NCI-H146 (cell line): Measurements from ENCODE around the gene ZNF883.

ENCODE experiments used
- DNase-seq: peaks from one replicate; lab custom pipeline; 2025; lab: John Stamatoyannopoulos, UW

The ZNF883 gene

GRCh38 chr9:113011911-113012381 is at the start of gene ZNF883:
Gene ZNF883, minus strand, starts transcription at chr9:113012192.
- peak; percentile 78 for DNase-seq

- peak; percentile 1 for DNase-seq
Measured at GRCh38 chr9:113061072-113061850, 49.3 kb upstream of the ZNF883 start.

GRCh38 chr9:113059581-113060284 is 47.7 kb upstream of the ZNF883 start:
- peak; percentile 57 for DNase-seq

GRCh38 chr9:113057193-113057592 is 45.2 kb upstream of the ZNF883 start:
- DNase-seq: no peak

- peak; percentile 92 for DNase-seq
Measured at GRCh38 chr9:113056191-113057106, 44.5 kb upstream of the ZNF883 start, which contains the start of gene ZFP37. Gene ZFP37, minus strand, starts transcription at chr9:113056724. Its CDS starts 36 bp downstream, at chr9:113056688.

GRCh38 chr9:113042884-113043657 is 31.1 kb upstream of the ZNF883 start:
- DNase-seq: no peak

- DNase-seq: no peak
Measured at GRCh38 chr9:113026200-113026599, 14.2 kb upstream of the ZNF883 start.

- DNase-seq: no peak
Measured at GRCh38 chr9:113018247-113018646, 6.3 kb upstream of the ZNF883 start.

GRCh38 chr9:113012492-113012891 is 500 bp upstream of the ZNF883 start:
- peak; percentile 0 for DNase-seq

- no peak for DNase-seq
Measured at GRCh38 chr9:113005777-113006176, 6.2 kb downstream of the ZNF883 start.

GRCh38 chr9:112997236-112997941 is 14.6 kb downstream of the ZNF883 start:
- no peak for DNase-seq

- DNase-seq: peak; percentile 11
Measured at GRCh38 chr9:112971415-112971814, 40.6 kb downstream of the ZNF883 start.

GRCh38 chr9:112970939-112971338 is 41.1 kb downstream of the ZNF883 start:
- peak; percentile 8 for DNase-seq

GRCh38 chr9:112969730-112970129 is 42.3 kb downstream of the ZNF883 start:
- DNase-seq: no peak

GRCh38 chr9:112955550-112955949 is 56.4 kb downstream of the ZNF883 start:
- DNase-seq: no peak

GRCh38 chr9:112945620-112946208 is 66.3 kb downstream of the ZNF883 start:
- no peak for DNase-seq

GRCh38 chr9:112939418-112939817 is 72.6 kb downstream of the ZNF883 start:
- no peak for DNase-seq

GRCh38 chr9:112933696-112934095 is 78.3 kb downstream of the ZNF883 start:
- DNase-seq: no peak

- DNase-seq: peak; percentile 42
Measured at GRCh38 chr9:112925058-112925641, 86.8 kb downstream of the ZNF883 start.

- peak; percentile 2 for DNase-seq
Measured at GRCh38 chr9:112921549-112921948, 90.4 kb downstream of the ZNF883 start.
